KMS-11 (cell line): ENCODE data around the gene NDUFV2.

Source experiments
- H2AFZ ChIP-seq: fragments of 200-600 bp; sonication (generic); 2 replicates; pipeline ENCODE4 v1.6.1; 2016; ENCODE audit warnings: antibody characterized with exemption, mixed run types, low read depth
- H3K27ac ChIP-seq: fragments of 200-600 bp; sonication (generic); 2 replicates; pipeline ENCODE4 v1.6.1; 2016; ENCODE audit warnings: mild to moderate bottlenecking, mixed run types
- H3K27me3 ChIP-seq: fragments of 200-600 bp; sonication (generic); 2 replicates; pipeline ENCODE4 v1.6.1; 2017; ENCODE audit warnings: mild to moderate bottlenecking, low read depth, mixed run types, moderate library complexity; ENCODE audit not compliant: insufficient read depth
- H3K36me3 ChIP-seq: fragments of 200-600 bp; sonication (generic); 2 replicates; pipeline ENCODE4 v1.6.1; 2017; ENCODE audit warnings: mild to moderate bottlenecking, mixed run types; ENCODE audit not compliant: insufficient read depth
- H3K4me1 ChIP-seq: fragments of 200-600 bp; sonication (generic); 2 replicates; pipeline ENCODE4 v1.6.1; 2016; ENCODE audit warnings: mild to moderate bottlenecking, low read depth, mixed run types; ENCODE audit not compliant: poor library complexity, severe bottlenecking
- H3K4me2 ChIP-seq: fragments of 200-600 bp; sonication (generic); 2 replicates; pipeline ENCODE4 v1.7.0; 2016; ENCODE audit warnings: mild to moderate bottlenecking, mixed run types
- H3K4me3 ChIP-seq: fragments of 200-600 bp; sonication (generic); IDR thresholded peaks from 2 replicates; pipeline ENCODE4 v1.6.1; 2017; ENCODE audit warnings: low read depth, low read length, mixed read lengths; ENCODE audit not compliant: insufficient read depth
- H3K79me2 ChIP-seq: fragments of 200-600 bp; sonication (generic); 2 replicates; pipeline ENCODE4 v1.6.1; 2016; ENCODE audit warnings: low read depth, mixed run types; ENCODE audit not compliant: insufficient read depth
- H3K9ac ChIP-seq: fragments of 200-600 bp; sonication (generic); 2 replicates; pipeline ENCODE4 v1.6.1; 2016; ENCODE audit warnings: mild to moderate bottlenecking, mixed run types
- H4K20me1 ChIP-seq: fragments of 200-600 bp; sonication (generic); 2 replicates; pipeline ENCODE4 v1.6.1; 2016; ENCODE audit warnings: mild to moderate bottlenecking, mixed run types; ENCODE audit not compliant: insufficient read depth
- CTCF ChIP-seq: fragments of 200-600 bp; sonication (generic); conservative IDR thresholded peaks from 2 replicates; pipeline ENCODE4 v1.6.1; 2017; ENCODE audit warnings: low read depth, mild to moderate bottlenecking, antibody characterized with exemption, low read length, moderate library complexity, mixed read lengths

Gene NDUFV2

GRCh38 chr18:9175115-9175514 lies 72.6 kb downstream of the NDUFV2 start:
- no peak overlapping the region for H2AFZ ChIP-seq
- no peaks in the 10 kb centered on the region for H3K27me3 ChIP-seq
- H3K36me3 ChIP-seq = no peaks in the 10 kb centered on the region
- H3K4me3 ChIP-seq = no peak overlapping the region
- no peak overlapping the region for H3K9ac ChIP-seq
- H3K79me2 ChIP-seq = peaks cover 97% of the 10 kb centered on the region
- peaks cover 75% of the 10 kb centered on the region for H4K20me1 ChIP-seq
- peaks cover 30% of the 10 kb centered on the region for H3K4me1 ChIP-seq
- TF ChIP-seq CTCF = no peak
- no peak overlapping the region for H3K4me2 ChIP-seq
- H3K27ac ChIP-seq = no peak overlapping the region

GRCh38 chr18:9177031-9177430 lies 74.5 kb downstream of the NDUFV2 start:
- no peak for TF ChIP-seq CTCF
- peaks cover 70% of the 10 kb centered on the region for H4K20me1 ChIP-seq
- no peak overlapping the region for H3K4me3 ChIP-seq
- H3K9ac ChIP-seq = no peak overlapping the region
- peaks cover 18% of the 10 kb centered on the region for H3K4me1 ChIP-seq
- H2AFZ ChIP-seq = no peak overlapping the region
- H3K36me3 ChIP-seq = no peaks in the 10 kb centered on the region
- no peaks in the 10 kb centered on the region for H3K27me3 ChIP-seq
- peaks cover 97% of the 10 kb centered on the region for H3K79me2 ChIP-seq
- no peak overlapping the region for H3K27ac ChIP-seq
- H3K4me2 ChIP-seq = no peak overlapping the region

- no peaks in the 10 kb centered on the region for H3K27me3 ChIP-seq
- no peak overlapping the region for H3K4me3 ChIP-seq
- no peak overlapping the region for H3K4me2 ChIP-seq
- H2AFZ ChIP-seq = no peak overlapping the region
- no peak overlapping the region for H3K27ac ChIP-seq
- H4K20me1 ChIP-seq = peaks cover 66% of the 10 kb centered on the region
- no peak for TF ChIP-seq CTCF
- no peak overlapping the region for H3K9ac ChIP-seq
- H3K4me1 ChIP-seq = peaks cover 14% of the 10 kb centered on the region
- H3K79me2 ChIP-seq = peaks cover 97% of the 10 kb centered on the region
- H3K36me3 ChIP-seq = no peaks in the 10 kb centered on the region
Measured at GRCh38 chr18:9177466-9177865, 75.0 kb downstream of the NDUFV2 start.

GRCh38 chr18:9178557-9178956 lies 76.1 kb downstream of the NDUFV2 start:
- H3K27me3 ChIP-seq = no peaks in the 10 kb centered on the region
- no peak overlapping the region for H3K9ac ChIP-seq
- peaks cover 5% of the 10 kb centered on the region for H3K4me1 ChIP-seq
- peaks cover 99% of the 10 kb centered on the region for H3K79me2 ChIP-seq
- TF ChIP-seq CTCF = no peak
- H2AFZ ChIP-seq = no peak overlapping the region
- H3K4me2 ChIP-seq = no peak overlapping the region
- H3K4me3 ChIP-seq = no peak overlapping the region
- peaks cover 57% of the 10 kb centered on the region for H4K20me1 ChIP-seq
- H3K27ac ChIP-seq = no peak overlapping the region
- no peaks in the 10 kb centered on the region for H3K36me3 ChIP-seq
